Gastroesophageal sphincter (tissue), 4 donors: Measurements from ENCODE around the gene NKAIN1. TPM values are rescaled to one million over a fixed set of nuclear protein-coding genes. Genes with fewer than 3 reads are reported as not detected.
A peak's percentile ranks its signal among the peaks of the same experiment; 100 is the strongest.
"Not testable (repeated sequence)": the region's sequence is repeated elsewhere in the genome, so short reads cannot be mapped to it uniquely, and the experiment has no call there.

ENCODE experiments used
- ATAC-seq: fragments of 150-250 bp; one replicate; pipeline ENCODE4 v1.9.1; 2016; ENCODE audit warnings: mild to moderate bottlenecking, moderate library complexity
- H3K27ac ChIP-seq, 4 donors: fragments of 200-600 bp; sonication (generic) in 3 of 4; 1 replicate in 3 of 4; 2 replicates in 1 of 4; pipeline ENCODE4 v1.5.1; 2016 to 2019
- H3K27me3 ChIP-seq: fragments of 200-600 bp; sonication (generic); one replicate; pipeline ENCODE4 v1.5.1; 2019
- H3K36me3 ChIP-seq, 2 donors: fragments of 200-600 bp; sonication (generic); one replicate each; pipeline ENCODE4 v1.5.1; 2019; ENCODE audit warnings: control low read depth in 1 of 2
- H3K4me1 ChIP-seq, 3 donors: fragments of 200-600 bp; sonication (generic); 1 replicate in 2 of 3; 2 replicates in 1 of 3; pipeline ENCODE4 v1.5.1; 2016 to 2019; ENCODE audit warnings: control low read depth in 2 of 3
- H3K4me3 ChIP-seq, 2 donors: fragments of 200-600 bp; sonication (generic); one replicate each; pipeline ENCODE4 v1.5.1; 2019; ENCODE audit warnings: mild to moderate bottlenecking in 1 of 2, moderate library complexity in 1 of 2
- H3K9me3 ChIP-seq, 3 donors: fragments of 200-600 bp; sonication (generic); one replicate each; pipeline ENCODE4 v1.5.1; 2017 to 2019; ENCODE audit warnings: control low read depth in 2 of 3
- CTCF ChIP-seq, 4 experiments: fragments of 200-600 bp in 2 of 4; fragments of 450-650 bp in 2 of 4; sonication (generic) in 1 of 4; IDR thresholded peaks; one replicate each; pipeline ENCODE4 v1.5.1; 2017 to 2019; ENCODE audit warnings: antibody characterized with exemption in 4 of 4, mild to moderate bottlenecking in 2 of 4, moderate library complexity in 2 of 4
- EP300 ChIP-seq: sonication (generic); formaldehyde crosslinking; IDR thresholded peaks from one replicate; pipeline ENCODE4 v1.6.1; 2017; ENCODE audit warnings: antibody characterized with exemption, mild to moderate bottlenecking
- POLR2A ChIP-seq, 2 donors: fragments of 450-650 bp; IDR thresholded peaks; one replicate each; pipeline ENCODE4 v1.6.1; 2017; ENCODE audit warnings: antibody characterized with exemption in 2 of 2, mild to moderate bottlenecking in 2 of 2, moderate library complexity in 1 of 2
- POLR2AphosphoS5 ChIP-seq: sonication (generic); formaldehyde crosslinking; IDR thresholded peaks from one replicate; pipeline ENCODE4 v1.6.1; 2017; ENCODE audit warnings: antibody characterized with exemption
- WGBS, 2 donors: methylation state at CpG; one replicate each; pipeline ENCODE4 v1.1.5; 2018; ENCODE audit warnings: low coverage in 1 of 2; 5-methylcytosine and 5-hydroxymethylcytosine counted together
- total RNA-seq, 4 donors: library from RNA; depleted of rRNA; stranded (reverse); fragments of >200 nt; gene quantifications; one replicate each; pipeline ENCODE4 v1.1.0, GENCODE V29; 2016

Gene NKAIN1
- not detected for total RNA-seq

- H3K4me3 ChIP-seq: peak within 1 kb of the TSS in 1 of 2 donors; percentile 44
- peaks cover 0 to 16% (median 4%) of the 10 kb centered on the region in 3 donors for H3K4me1 ChIP-seq
- H3K9me3 ChIP-seq: no peaks in the 10 kb centered on the region
- H3K27ac ChIP-seq: no peak within 1 kb of the TSS
- ATAC-seq: peak; percentile 25
- TF ChIP-seq EP300: no peak
- TF ChIP-seq POLR2AphosphoS5: no peak
- TF ChIP-seq CTCF (IDR thresholded peaks at IDR 0.05): no peak
- no peak for TF ChIP-seq POLR2A (IDR thresholded peaks at IDR 0.05)
- H3K27me3 ChIP-seq: peaks cover 70% of the 10 kb centered on the region
- 0 to 8% methylated on average over 2 to 4 of the region's 57 CpGs for WGBS, 2 donors
- no peaks in the 10 kb centered on the region for H3K36me3 ChIP-seq
Observed at GRCh38 chr1:31239653-31240241, at the start of gene NKAIN1. NKAIN1 (minus strand) TSS chr1:31239887; CDS start chr1:31239547, 340 bp downstream.

GRCh38 chr1:31289021-31289420 lies 49.3 kb upstream of the NKAIN1 start:
- 83 to 90% methylated on average over 3 to 4 of the region's 4 CpGs for WGBS, 2 donors
- ATAC-seq: no peak
- Histone ChIP-seq H3K27ac (no peak overlapping the region), H3K4me3 (no peak overlapping the region), H3K4me1 (peaks cover 0 to 8% (median 0%) of the 10 kb centered on the region in 3 donors), H3K9me3 (no peaks in the 10 kb centered on the region), H3K36me3 (peaks cover 0 to 100% of the 10 kb centered on the region in 2 donors), H3K27me3 (no peaks in the 10 kb centered on the region)
- TF ChIP-seq POLR2AphosphoS5 (no peak), EP300 (no peak)

GRCh38 chr1:31287791-31288190 lies 48.1 kb upstream of the NKAIN1 start:
- H3K4me1 ChIP-seq, ATAC-seq, H3K27me3 ChIP-seq, H3K9me3 ChIP-seq, H3K4me3 ChIP-seq, H3K27ac ChIP-seq: not testable (repeated sequence)
- 100% methylated on average over 1 to 4 of the region's 4 CpGs for WGBS, 2 donors
- H3K36me3 ChIP-seq: peaks cover 0 to 100% of the 10 kb centered on the region in 2 donors

GRCh38 chr1:31282426-31282825 lies 42.7 kb upstream of the NKAIN1 start:
- H3K4me3 ChIP-seq, H3K27me3 ChIP-seq, ATAC-seq, H3K4me1 ChIP-seq, H3K27ac ChIP-seq, H3K9me3 ChIP-seq: not testable (repeated sequence)
- WGBS, 2 donors: 89 to 92% methylated on average over 6 to 9 of the region's 9 CpGs
- H3K36me3 ChIP-seq: peaks cover 5 to 100% of the 10 kb centered on the region in 2 donors

- TF ChIP-seq POLR2AphosphoS5: no peak
- TF ChIP-seq POLR2A (IDR thresholded peaks at IDR 0.05): no peak
- no peak for TF ChIP-seq EP300
- TF ChIP-seq CTCF (IDR thresholded peaks at IDR 0.05): no peak
- Histone ChIP-seq H3K9me3 (no peaks in the 10 kb centered on the region), H3K27ac (no peak overlapping the region), H3K36me3 (peaks cover 0 to 82% of the 10 kb centered on the region in 2 donors), H3K4me1 (peaks cover 0 to 15% (median 0%) of the 10 kb centered on the region in 3 donors), H3K27me3 (no peaks in the 10 kb centered on the region), H3K4me3 (no peak overlapping the region)
- ATAC-seq: no peak
- WGBS, 2 donors: 76 to 77% methylated on average over 2 of the region's 2 CpGs
Observed at GRCh38 chr1:31273619-31274018, 33.9 kb upstream of the NKAIN1 start.

GRCh38 chr1:31272369-31272768 lies 32.7 kb upstream of the NKAIN1 start:
- no peaks in the 10 kb centered on the region for H3K27me3 ChIP-seq
- H3K36me3 ChIP-seq: peaks cover 0 to 82% of the 10 kb centered on the region in 2 donors

More at GRCh38 chr1:31272369-31272768, 32.7 kb upstream of the NKAIN1 start:
- TF ChIP-seq CTCF (IDR thresholded peaks at IDR 0.05) (no peak), POLR2AphosphoS5 (no peak)
- no peak overlapping the region for H3K27ac ChIP-seq
- H3K4me1 ChIP-seq: peaks cover 0 to 15% (median 0%) of the 10 kb centered on the region in 3 donors
- ATAC-seq: no peak
- H3K9me3 ChIP-seq: no peaks in the 10 kb centered on the region
- WGBS, 2 donors: 23 to 46% methylated on average over 3 of the region's 3 CpGs
- no peak overlapping the region for H3K4me3 ChIP-seq
